ENCODE measurements around the gene RYR2.
"Not testable (repeated sequence)": the region's sequence is repeated elsewhere in the genome, so short reads cannot be mapped to it uniquely, and the experiment has no call there.

The RYR2 gene

DNA sequence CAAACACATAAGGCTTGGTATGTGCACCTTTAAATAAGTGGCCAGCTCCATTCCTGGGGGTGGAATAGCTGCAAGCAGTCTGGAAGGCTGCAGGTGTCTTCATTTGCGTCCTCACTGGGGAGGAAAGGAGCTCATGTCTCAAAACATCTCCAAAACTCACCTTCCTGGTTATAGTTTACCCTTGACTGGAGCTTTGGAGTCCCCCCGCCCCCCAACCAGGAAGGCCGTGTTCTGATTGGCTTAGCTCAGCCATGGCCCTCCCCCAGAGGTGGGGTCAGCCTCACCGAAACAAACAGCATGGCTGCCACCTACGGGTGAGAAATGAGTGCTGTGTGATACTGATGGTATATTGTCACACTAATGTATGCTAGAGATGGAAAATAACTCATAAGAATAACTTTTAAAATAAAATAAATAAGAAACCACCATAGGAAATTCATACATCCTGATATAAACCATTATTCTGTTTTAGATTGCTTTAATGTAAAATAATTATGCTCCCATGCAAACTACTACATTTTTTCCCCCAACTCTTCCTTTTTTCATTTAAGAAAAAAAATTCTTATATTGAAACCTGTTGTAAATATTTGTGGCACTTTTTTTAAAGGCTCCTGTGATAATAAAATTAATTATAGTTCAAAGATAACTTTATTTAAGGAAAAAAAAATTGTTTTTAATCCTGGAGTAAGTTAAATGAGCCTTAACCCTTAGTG is 757.9 kb downstream of the RYR2 start:
- POLR2A ChIA-PET = no interaction called here
- CTCF ChIA-PET = interaction anchor here (0.6 to 1.8 kb wide), 14 partner anchors 12 to 1983 kb away, joined by 3 to 17 read pairs (median 3); no protein-coding TSS in a partner anchor
- peak; percentile 91 for DNase-seq (ENCODE audit: extremely low spot score)
- TF ChIP-seq, protein P1, sequence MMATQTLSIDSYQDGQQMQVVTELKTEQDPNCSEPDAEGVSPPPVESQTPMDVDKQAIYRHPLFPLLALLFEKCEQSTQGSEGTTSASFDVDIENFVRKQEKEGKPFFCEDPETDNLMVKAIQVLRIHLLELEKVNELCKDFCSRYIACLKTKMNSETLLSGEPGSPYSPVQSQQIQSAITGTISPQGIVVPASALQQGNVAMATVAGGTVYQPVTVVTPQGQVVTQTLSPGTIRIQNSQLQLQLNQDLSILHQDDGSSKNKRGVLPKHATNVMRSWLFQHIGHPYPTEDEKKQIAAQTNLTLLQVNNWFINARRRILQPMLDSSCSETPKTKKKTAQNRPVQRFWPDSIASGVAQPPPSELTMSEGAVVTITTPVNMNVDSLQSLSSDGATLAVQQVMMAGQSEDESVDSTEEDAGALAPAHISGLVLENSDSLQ (IDR thresholded peaks at IDR 0.05) = no peak

DNA sequence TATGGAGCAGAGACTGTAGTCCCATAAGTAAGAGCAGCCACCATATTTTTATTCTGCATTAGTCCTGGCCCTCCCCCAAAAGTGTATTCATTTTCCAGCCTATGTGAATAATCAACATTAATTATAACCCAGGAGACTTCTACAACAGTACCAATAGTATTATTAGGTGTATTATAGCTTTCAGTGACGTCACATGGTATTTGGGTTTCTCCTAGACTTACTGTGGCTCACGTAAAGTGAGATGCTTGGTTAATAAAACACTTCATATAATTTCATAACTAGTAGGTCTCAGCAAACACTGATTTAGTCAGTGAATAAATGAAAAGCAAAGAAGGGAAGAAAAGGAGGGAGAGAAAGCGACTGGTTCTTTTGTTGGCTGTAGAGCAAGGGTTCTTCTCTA is 762.5 kb downstream of the RYR2 start:
- DNase-seq (ENCODE audit: extremely low spot score) = no peak
- CTCF ChIA-PET = no interaction called here
- POLR2A ChIA-PET = no interaction called here
- no peak for TF ChIP-seq L3MBTL2 (conservative IDR thresholded peaks at IDR 0.05)

DNA sequence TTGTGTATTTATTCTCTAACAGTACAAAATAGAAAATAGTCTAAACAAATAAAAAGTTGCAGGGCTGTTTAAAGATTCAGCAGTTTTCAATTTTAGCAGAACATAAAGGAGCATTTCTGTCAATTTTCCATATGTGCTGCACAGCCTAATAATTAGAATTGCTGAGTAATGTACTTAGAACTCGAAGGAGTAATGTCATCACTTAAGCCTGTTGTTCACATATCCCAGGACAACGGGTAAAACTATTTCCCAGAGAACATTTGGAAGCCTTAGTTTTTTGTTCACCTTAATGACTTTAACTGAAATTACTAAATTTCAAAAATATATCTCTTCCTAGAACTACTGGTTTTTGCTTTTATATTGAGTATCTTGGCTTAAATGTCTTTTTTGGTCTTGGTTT is 767.1 kb downstream of the RYR2 start:
- ChIA-PET CTCF (interaction anchor here (1.0 kb wide), 1 partner anchor 55 kb away, joined by 4 read pairs; no protein-coding TSS in a partner anchor), POLR2A (no interaction called here)
- TF ChIP-seq L3MBTL2 (conservative IDR thresholded peaks at IDR 0.05) = no peak
- TF ChIP-seq FOXA1 (IDR thresholded peaks at IDR 0.05) = no peak
- TF ChIP-seq, protein P1 (IDR thresholded peaks at IDR 0.05) = no peak
- no peak for TF ChIP-seq SUZ12 (IDR thresholded peaks at IDR 0.05)
- no peak for TF ChIP-seq HDGF (IDR thresholded peaks at IDR 0.05; ENCODE audit: borderline replicate concordance)
- no peak for TF ChIP-seq NFRKB (IDR thresholded peaks at IDR 0.05)
- TF ChIP-seq ELF4 (IDR thresholded peaks at IDR 0.05) = no peak
- no peak for TF ChIP-seq FOXK2 (IDR thresholded peaks at IDR 0.05)
- TF ChIP-seq ARNT (IDR thresholded peaks at IDR 0.05) = no peak
- no peak for TF ChIP-seq LEF1 (IDR thresholded peaks at IDR 0.05; ENCODE audit: borderline replicate concordance)
- no peak for TF ChIP-seq FOXM1 (IDR thresholded peaks at IDR 0.05; ENCODE audit: borderline replicate concordance)
- TF ChIP-seq ZNF384 (IDR thresholded peaks at IDR 0.05) = no peak
- no peak for TF ChIP-seq CTBP1 (IDR thresholded peaks at IDR 0.05; ENCODE audit: borderline replicate concordance)
- TF ChIP-seq SP1 (IDR thresholded peaks at IDR 0.05) = no peak
- TF ChIP-seq TARDBP (IDR thresholded peaks at IDR 0.05) = no peak
- TF ChIP-seq BHLHE40 (IDR thresholded peaks at IDR 0.05; ENCODE audit: borderline replicate concordance) = no peak
- no peak for DNase-seq (ENCODE audit: extremely low spot score)

DNA sequence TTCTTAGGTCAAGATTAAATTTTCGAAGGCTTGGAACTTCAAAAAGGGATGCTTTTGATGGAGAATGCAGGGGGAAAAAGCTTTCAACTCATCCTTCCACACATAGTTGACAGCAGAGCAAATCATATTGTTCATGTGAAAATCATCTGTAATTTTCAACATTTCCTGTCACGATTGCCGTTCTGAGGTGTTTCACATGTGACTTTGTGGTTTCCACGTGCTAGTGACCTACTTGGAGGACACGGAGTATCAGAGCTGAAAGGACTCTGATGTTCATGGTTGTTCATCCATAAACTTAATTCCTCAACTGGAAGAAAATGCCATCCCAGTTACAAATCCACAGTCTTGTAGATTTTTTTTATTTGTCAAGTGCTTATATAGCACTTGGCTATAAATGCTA is 769.6 kb downstream of the RYR2 start:
- TF ChIP-seq ZNF384 (IDR thresholded peaks at IDR 0.05) = no peak
- ChIA-PET CTCF (interaction anchor here (0.6 to 0.8 kb wide), 3 partner anchors 12 to 1141 kb away, joined by 3 read pairs; no protein-coding TSS in a partner anchor), POLR2A (no interaction called here)
- no peak for DNase-seq (ENCODE audit: extremely low spot score)

DNA sequence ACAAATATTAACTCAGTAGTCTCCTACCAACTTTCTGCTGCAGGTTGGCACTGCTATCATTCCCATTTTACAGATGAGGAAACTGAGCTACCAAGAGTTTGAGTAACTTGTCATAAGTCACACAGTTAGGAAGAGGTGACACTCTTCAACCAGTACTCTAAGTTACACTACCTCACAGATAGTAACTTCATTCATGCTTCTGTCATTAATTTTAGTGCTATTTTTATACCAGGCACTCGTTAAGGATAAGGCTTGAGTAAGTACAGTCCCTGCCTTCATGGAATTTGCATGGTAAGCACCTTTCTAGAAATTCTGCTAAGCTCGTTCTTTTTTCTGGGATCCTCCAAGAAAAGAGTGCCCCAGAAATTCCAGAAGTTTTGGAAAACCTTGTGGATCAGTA is 770.1 kb downstream of the RYR2 start:
- no peak for TF ChIP-seq FOXA1 (IDR thresholded peaks at IDR 0.05)
- no peak for TF ChIP-seq ELF4 (IDR thresholded peaks at IDR 0.05)
- TF ChIP-seq TARDBP (IDR thresholded peaks at IDR 0.05) = no peak
- CTCF ChIA-PET = interaction anchor here (0.6 to 0.8 kb wide), 3 partner anchors 12 to 1140 kb away, joined by 3 read pairs; no protein-coding TSS in a partner anchor
- POLR2A ChIA-PET = no interaction called here
- no peak for DNase-seq (ENCODE audit: extremely low spot score)

DNA sequence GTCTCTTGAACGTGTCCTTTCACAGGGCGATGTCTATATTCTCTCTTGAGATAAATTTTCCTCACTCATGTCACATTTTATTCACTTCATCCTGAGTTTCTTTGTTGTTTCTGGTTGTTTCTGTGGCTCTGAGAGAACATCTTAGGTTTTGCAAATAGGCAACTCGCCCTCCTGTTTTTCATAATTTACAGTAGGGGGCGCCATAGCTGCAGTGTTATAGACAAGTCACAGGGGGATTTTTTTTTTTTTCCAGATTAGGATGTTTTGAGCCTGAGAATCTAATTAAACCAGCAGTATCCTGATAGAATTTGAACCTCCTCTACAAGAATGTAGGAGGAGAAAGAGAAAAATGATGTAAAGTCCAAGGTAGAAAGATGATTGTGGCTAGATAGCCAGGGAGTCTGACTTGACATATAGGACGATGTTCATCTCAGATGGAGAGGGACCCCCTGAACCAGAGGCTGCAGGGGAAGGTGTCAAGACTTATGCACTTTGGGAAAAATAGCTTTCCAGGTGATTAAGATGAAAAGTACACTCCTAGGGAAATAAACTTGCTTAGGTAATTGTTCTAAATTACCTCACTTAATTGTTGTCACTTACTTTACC is 772.4 kb downstream of the RYR2 start:
- TF ChIP-seq ZNF384 (IDR thresholded peaks at IDR 0.05) (peak; percentile 88), ELF4 (IDR thresholded peaks at IDR 0.05) (no peak)
- CTCF ChIA-PET = interaction anchor here (0.5 to 1.1 kb wide), 4 partner anchors 15 to 1843 kb away, joined by 3 read pairs; no protein-coding TSS in a partner anchor
- DNase-seq (ENCODE audit: extremely low spot score) = peak; percentile 29
- POLR2A ChIA-PET = no interaction called here

DNA sequence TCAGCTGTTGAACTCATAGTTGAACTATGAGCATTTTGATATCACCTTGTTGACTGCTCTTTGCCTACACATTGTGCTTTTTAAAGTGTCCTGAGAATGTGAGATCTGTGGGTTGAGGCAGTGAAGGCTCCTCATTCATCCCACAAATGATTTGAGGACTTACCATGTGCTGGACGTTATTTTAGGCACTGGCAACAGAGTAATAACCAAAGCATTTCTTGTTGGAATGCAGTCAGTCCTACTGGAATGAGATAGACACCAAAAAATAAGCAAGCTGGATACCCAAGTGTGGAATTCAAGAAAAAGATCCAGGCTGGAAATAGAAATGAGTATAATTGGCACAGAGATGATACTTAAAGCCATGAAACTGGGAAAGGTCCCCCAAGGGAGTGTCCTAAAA is 775.3 kb downstream of the RYR2 start:
- no peak for TF ChIP-seq LEF1 (IDR thresholded peaks at IDR 0.05; ENCODE audit: borderline replicate concordance)
- TF ChIP-seq ARNT (IDR thresholded peaks at IDR 0.05) = no peak
- TF ChIP-seq HDGF (IDR thresholded peaks at IDR 0.05; ENCODE audit: borderline replicate concordance) = no peak
- POLR2A ChIA-PET = no interaction called here
- no peak for DNase-seq (ENCODE audit: extremely low spot score)
- CTCF ChIA-PET = interaction anchor here (0.7 to 1.1 kb wide), 4 partner anchors 10 to 165 kb away, joined by 3 to 4 read pairs (median 3); no protein-coding TSS in a partner anchor

DNA sequence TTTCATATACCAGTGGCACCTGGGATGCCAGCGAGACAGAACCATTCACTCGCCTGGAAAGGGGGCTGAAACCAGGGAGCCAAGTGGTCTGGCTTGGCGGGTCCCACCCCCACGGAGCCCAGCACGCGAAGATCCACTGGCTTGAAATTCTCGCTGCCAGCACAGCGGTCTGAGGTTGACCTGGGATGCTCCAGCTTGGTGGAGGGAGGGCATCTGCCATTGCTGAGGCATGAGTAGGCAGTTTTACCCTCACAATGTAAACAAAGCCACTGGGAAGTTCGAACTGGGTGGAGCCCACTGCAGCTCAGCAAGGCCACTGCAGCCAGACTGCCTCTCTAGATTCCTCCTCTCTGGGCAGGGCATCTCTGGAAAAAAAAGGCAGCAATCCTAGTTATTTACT is 778.6 kb downstream of the RYR2 start:
- DNase-seq (ENCODE audit: extremely low spot score); POLR2A ChIA-PET: not testable (repeated sequence)
- CTCF ChIA-PET = interaction anchor here (0.6 to 2.2 kb wide), 2 partner anchors 14 to 198 kb away, joined by 4 to 11 read pairs; no protein-coding TSS in a partner anchor

Measured in HEK293T (cell line).